ENCODE data around the gene ITPK1.

Gene ITPK1

DNA sequence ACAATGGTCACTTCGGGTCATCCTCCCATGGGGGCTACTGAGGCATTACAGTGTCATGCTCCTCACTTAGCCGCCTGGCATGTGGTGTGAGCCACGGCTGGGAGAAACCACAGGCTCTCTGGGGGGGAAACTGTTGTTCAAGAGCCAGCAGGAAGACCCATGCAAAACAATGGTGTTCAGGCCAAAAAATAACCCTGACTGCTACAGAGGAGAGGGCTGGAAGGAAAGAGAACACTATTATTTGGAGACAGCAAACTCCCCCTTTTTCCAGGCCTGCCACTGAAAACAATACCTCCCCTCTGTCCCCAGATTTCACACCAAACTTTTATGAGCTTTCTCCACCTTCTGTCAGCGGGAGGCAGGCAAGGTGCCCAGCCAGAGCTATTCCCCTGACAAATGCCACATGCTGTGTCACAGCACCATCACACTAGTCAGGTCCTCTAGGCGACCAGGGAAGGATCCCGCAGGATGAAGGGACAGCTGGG lies 109.1 kb downstream of the ITPK1 start:
- FAIRE-seq, result no peak

DNA sequence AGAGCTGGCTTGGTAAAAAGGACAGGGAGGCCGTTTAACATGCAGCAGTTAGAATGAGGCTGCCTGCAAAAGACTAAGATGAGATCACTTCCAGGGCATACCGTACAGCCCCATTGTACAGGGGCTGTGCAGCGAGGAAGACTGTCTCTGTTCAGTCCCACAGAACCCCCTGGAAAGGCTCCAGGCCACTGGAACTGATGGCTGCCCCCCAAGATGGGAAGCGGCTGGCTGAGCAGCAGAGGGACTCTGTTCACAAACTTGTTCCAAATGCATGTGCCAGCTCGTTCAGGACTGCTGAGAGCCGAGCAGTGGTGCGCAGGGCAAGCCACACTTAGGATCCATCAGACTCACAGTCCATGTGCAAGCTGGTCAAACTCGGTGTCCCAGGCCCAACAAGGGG lies 109.9 kb downstream of the ITPK1 start:
- FAIRE-seq, result no peak

DNA sequence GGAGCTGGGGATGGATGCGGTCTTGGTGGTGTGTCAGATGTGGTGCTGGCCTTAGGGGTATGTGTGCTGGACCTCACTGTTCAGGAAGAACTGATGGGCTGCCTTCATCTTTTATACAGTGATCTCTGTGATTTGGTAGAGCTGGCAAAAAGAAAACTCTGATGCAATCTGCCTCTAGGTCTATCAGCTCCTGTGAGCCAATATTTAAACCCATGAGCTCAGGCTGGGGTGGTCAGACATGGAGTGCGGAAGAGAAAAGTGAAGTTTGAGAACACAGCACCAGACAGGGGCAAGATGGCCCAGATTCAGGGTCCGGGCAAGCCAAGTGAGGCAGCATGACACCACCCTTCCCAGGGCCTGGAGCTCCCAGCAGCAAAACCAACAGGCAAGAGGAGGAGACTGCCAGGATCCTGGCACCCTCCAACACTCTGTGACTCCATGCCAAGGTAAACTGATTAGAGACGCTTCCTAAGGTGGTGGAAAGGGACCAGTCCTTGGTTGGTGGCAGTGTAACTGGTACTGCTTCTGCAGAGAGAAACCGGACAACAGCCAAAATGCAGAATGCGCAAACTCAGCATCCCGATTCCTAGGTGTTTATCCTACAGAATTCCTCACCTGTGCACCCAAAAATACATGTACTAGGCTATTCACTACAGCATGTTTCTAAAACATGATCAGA lies 110.5 kb downstream of the ITPK1 start:
- FAIRE-seq, result no peak

DNA sequence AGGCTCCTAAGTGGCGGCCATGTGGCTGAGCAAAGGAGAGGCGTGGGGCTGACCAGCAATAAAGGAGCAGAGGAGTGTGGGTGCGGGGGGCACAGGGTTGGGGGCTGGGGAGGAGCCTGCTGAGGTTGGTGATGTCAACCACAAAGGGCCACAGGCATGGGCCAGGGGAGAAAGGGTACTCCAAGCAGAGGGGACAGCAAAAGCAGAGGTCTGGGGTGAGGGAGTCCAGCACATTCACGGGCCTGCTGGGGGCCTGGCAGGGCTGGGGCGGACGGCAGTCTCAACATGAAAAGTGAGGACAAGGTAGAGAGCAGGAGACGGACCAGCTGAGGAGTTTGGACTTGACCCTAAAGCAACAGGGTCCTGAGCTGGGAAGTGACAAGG lies 111.0 kb downstream of the ITPK1 start:
- no peak for FAIRE-seq

DNA sequence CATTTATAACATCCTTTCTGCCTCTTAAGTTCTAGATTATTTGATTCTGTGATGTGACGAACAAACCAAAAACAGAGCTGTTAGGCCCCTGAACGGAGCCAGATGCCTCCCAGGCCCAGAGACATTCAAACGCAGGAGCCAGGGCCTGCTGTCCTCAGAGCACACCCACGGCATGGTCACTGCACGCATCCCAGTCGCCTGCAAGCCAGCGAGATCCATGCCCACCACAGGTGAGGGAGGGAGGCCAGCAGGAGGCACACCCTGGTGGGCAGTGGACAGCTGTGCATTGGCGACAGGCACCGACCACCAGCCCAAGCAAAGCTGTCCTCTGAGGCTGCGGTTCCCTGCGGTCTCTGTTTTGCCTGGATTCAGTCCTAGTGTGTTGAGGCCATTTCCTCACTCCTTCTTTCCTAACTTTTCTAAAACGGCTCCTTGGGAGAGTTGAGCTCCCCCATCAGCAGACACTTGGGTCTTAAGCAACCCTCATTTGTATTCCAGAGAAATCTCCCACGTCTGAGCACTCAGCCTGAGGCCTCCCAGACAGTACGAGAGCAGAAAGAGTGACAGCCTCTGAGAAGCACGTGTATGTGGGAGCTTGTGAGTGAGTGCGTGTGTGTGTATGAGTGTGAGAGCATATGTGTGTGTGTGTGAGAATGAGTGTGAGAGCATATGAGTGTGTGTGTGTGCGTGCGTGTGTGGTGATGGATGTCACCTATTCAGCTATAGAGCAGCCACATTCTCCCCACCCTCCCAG lies 111.6 kb downstream of the ITPK1 start:
- no peak for FAIRE-seq

DNA sequence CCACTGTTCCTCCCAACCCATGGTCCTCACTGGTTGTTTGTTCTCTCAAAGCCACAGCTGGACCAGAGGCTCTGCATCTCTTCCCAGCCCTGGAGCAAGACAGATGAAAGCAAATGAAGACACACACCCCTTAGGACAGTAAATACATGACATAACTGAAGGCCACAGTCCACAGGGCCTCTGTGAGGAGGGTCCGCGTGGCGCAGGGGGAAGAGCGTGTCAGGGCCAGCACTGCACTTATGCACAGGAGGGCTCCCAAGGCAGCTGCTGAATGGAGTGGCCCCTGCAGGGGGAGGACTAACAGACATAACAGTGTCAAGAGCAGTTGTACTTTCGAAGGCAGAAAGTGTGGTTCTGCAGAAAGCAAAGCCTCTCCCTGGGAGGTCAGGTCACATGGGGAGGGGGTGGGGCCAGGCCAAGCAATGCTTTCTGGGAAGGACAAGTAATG lies 112.8 kb downstream of the ITPK1 start:
- no peak for FAIRE-seq

DNA sequence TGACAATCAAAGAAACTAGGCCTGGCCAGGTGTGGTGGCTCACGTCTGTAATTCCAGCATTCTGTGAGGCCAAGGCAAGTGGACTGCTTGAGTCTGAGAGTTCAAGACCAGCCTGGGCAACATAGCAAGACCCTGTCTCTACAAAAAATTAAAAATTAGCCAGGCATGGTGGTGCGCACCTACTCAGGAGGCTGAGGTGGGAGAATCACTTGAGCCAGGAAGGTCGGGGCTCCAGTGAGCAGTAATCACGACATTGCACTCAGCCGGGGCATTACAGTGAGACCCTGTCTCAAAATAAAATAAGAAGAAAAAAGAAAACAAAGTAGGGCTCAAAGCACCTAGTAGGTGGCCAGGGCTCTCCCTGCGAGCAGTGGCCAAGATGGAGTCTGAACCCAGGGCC lies 113.7 kb downstream of the ITPK1 start:
- FAIRE-seq, result no peak

DNA sequence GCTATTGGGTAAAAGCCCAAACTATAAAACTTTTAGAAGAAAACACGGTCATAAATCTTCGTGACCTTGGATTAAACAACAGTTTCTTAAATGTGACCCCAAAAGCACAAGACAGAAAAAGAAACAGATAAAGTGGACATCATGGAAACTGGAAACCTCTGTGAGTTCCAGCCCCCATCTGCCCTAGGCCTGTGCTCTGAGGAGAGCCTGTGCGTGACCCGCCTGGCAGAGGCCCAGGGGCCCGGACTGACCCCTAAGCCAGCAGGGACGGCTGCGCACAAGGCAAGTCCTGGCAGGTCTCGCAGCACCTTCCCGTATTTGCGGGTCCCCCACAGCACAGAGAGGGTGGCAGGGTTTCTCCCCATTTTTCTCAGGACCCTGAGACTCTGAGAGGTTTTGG lies 116.8 kb downstream of the ITPK1 start:
- FAIRE-seq, result no peak

DNA sequence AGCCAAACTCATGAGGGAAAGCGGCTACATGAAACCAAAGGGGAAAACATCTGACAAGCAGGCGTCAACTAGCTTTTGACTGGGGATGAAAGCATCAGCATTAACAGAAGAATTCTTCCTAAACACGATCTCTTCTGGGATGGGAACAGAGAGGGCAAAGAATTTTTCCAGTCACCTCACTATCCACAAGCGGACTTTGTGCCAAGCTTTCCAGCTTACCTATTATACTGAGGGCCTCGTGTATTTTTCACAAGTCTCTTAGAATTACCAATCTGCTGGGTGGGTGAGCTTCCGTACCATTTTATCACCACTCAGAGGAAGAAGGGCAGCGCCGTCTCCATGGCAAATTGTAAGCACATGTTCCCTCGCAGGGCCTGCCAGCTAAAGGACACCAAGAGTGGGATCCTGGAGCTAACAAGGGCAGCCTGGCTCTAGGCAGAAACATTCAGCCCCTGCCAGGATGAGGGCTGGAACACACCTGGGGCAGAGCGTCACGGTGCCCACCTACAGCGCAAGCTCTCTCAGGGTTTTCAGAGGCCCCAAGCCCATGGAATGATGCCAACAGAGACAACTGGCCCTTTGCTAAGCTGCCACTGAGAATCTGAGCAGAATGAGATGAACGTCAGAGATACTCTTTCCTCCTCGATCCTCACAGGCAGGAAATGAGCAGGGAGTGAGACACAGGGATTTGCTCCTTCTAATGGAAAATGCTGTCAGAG lies 118.2 kb downstream of the ITPK1 start:
- FAIRE-seq, result peak; percentile 21

DNA sequence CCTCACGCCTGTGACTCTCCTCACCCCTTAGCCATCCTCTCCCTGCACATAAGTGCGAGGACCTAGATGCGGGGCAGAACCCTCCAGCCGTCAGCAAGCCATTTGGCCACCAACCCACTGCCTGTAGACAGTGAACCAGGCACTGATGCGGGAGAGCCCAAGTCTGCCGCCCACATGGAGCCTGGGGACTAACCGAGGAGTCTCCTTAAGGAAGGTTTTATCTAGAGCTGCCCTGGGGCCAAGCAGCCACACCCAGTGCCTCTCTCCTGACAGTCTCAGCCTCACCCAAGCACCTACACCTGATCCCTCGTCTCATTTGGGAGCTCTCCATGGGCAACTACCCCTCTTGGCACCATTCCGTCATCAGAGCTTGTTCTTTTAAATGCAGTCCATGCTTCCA lies 120.1 kb downstream of the ITPK1 start:
- FAIRE-seq, result no peak

DNA sequence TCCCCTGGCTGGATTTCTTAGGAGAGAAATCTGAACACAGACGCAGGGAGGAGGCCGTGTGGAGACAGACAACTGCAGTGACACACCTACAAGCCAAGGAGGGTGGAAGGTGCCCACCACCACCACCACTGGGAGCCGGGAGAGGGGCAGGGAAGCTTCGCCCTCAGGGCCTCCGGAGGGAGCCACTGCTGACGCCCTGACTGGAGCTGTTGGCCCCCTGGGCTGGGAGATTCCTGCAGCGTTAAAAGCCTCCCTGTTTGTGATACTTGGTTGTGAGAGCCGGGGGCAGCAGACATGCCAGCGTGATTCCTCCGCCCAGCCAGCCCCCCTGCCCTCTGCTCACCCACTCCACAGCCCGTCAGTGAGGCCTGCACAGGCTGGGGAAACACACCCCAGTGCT lies 120.8 kb downstream of the ITPK1 start:
- FAIRE-seq, result no peak

DNA sequence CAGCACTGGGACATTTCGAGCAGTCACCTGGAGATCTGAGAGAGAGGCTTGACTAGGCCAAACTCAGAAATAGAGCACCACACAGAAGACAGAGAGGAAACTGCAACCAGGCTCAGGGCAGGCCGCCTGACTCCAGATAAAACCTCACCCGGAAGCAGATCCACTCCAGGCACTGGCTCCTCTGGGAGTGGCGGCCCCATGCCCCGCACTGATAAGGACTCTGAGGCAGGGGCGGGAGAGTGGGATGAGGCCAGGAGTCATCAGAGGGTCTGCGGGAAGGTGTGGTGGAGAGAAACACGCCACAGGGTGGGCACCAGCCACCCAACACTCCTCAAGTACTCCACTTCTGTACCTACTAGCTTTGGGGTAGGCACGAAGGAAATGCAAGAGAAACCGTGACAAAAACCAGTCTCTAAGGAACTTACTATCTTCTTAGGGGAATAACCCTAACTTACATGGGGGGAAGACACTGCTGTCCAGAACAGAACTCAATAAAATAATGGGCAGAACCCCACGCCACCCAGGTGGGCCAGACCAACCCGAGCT lies 121.5 kb downstream of the ITPK1 start:
- no peak for FAIRE-seq

DNA sequence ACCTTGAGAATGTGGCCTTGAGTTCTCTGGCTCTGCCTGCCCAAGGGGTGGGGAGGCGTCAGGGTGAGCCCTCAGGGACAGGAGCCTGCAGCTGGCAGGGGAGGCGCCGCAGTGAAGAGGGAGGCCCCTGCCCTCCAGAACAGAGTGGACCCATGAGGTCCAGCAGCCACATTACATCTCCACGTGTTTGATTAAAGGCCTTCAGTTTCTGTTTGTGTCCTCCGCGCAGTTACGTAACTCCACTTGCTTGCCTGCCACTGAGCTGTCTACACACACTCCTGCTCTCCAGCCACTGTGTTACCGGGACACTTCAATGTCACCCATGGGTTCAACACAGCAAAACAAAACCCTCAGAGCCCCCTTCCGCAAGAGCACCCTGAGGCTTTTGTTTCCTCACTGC lies 122.4 kb downstream of the ITPK1 start:
- no peak for FAIRE-seq

DNA sequence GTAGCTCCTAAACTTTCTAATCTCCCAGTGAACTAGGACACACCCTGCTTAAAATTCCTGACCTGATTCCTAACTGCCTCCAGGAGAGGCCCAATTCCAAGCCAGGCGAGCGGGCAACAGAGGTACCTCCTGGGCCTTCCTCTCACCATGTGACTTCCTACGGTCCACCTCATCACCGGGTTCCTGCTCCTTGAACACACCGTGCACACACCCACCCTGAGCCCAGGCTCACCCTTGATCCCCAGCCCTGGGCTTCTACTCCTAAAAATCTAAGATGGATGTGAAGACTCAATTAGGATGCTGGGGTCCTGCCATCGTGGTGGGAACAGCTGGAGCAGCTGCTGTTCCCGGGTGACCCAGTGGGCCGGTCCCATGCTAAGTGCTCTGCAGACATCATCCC lies 124.2 kb downstream of the ITPK1 start:
- no peak for FAIRE-seq

DNA sequence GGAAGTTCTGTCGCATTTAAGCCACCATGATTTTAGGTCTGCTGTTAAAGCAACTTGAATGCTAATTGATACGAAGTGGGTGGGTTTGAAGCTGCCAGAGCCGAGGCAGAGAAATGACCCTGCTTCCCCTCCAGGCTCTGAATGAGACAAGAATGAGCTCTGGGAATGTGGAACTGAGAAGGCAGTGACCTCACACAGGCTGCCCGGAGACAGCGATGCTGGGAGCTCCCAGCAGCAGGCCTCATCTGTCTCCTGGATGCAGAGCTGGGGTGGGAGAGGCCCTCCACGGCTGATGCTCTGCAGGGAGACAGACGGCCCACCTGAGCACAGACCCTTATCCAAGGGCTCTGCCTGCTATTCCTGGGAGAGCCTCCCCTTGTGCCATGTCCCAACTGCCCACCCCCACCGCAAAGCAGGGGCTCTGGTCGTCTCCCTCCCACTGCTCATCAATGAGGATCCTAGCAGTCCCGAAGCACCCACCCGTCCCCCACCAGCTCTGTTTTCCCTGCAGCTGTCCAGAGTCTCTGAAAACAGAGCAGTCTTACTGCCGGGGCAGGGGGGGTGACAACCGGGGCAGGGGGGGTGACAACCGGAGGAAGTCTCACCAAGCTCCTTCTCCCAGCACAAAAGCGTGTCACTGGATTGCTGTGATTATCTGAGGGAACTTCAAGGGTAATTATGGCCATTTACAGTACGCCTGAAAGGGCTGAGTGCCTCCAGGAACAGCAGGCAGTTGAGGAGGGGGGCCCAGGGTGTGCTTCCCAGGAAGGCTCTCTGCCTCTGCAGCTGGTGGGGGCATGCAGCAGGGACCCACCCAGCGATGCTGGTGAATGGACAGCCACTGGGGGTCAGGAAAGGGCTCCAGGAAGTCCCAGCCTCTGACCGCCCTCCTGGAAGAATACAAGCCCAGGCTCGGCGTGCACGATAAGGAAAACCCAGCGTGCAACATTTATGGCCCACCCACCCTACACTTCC lies 125.0 kb downstream of the ITPK1 start:
- FAIRE-seq, result peak; percentile 43

DNA sequence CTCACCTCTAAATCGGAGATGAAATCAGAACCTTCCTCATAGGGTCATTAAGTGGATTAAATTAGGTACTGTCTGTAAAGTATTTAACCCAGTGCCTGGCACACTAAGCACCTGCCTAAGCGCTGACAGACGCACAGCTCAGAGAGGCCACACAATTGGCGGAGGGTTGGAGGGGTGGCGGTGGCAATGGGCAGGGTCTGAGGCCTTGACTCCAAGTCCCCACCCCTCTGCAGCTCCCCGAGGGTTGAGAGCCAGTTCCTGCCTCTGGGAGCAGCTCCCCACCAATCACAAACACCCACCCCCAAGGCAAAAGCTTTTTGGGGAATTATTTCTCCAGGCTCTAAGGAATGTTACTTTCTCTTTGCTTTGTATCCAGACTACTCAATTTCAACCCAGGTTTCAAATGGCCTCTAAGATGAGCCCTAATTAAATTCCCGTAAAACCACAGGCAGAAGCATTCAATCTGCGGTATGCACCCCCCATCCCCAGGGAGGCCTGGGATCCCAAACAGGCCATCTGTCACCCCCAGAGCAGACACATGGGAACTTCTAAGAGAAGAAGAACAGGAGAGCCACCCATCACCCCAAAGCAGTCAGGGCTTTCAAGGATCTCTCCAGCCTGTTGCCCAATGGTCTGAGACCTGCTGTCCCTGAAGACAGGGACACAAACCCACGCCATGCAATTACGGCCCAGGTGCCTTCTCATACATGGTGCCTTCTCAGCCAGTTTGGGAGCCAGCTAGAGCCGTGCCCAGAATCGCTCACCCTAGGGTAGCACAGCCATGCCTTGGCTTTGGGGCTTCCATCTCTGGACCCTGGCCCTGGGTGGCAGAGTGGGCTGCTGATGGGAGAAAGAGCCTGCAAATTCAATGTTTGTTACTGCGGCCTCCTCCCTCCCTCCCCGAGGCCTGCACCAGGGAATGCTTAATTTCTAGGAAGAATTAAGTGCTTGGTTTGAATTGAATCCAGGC lies 126.7 kb downstream of the ITPK1 start:
- no peak for FAIRE-seq

DNA sequence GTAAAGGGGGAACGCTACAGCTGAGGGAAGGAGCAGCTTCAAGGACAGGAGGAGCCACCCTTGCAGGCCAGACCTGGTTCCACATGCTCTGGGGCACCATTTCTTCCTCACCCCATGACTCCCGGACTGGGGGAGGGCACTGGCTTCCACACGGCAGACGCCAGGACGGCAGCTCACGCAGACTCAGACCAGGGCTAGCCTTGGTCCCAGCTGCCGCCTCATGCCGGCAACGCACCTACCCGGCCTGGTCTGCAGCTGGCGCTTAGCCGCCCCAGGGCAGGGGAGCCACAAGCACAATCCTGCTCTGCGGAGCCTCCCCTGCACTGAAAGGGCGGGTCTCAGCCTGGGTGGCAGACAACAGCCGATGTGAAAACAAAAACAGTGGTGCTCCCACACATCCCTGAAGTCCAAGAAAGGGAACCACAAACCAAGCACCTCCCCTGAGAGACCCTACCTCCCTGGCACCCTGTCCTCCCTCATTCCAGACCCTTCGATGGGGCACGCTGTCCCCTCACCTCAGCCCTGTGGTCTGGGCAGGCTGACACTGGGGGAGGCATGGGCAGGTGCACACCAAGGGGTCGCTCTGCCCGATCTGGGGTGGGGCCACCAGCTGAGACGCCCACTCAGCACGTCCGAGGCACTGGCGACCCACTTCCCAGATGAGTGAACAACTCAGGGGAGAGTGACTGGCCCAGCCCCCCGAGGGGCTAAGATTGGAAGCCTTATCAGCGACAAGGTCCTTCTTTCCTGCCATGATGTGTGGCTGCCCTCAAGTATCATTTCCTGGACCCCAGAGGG lies 127.8 kb downstream of the ITPK1 start:
- FAIRE-seq, result no peak

DNA sequence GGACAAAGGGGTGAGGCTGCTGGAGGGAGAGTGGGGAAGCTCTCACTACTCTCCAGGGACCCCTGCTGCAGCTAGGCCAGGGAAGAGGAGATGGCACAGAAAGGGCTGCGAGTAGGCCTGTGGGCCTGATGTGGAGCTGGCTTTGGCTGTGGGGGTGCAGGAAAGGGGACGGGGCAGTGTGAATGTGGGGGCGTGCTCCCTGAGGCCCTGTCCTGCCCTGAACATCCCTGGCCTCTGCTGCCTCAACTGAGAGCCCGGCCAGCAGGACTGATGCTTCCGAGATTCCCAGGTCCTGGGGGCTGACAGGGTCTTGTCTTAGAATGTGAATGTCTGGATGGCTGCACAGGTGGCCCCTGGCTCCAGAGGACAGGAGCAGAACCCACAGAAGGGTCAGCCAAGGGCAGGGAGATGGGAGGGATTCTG lies 128.6 kb downstream of the ITPK1 start:
- FAIRE-seq, result no peak

DNA sequence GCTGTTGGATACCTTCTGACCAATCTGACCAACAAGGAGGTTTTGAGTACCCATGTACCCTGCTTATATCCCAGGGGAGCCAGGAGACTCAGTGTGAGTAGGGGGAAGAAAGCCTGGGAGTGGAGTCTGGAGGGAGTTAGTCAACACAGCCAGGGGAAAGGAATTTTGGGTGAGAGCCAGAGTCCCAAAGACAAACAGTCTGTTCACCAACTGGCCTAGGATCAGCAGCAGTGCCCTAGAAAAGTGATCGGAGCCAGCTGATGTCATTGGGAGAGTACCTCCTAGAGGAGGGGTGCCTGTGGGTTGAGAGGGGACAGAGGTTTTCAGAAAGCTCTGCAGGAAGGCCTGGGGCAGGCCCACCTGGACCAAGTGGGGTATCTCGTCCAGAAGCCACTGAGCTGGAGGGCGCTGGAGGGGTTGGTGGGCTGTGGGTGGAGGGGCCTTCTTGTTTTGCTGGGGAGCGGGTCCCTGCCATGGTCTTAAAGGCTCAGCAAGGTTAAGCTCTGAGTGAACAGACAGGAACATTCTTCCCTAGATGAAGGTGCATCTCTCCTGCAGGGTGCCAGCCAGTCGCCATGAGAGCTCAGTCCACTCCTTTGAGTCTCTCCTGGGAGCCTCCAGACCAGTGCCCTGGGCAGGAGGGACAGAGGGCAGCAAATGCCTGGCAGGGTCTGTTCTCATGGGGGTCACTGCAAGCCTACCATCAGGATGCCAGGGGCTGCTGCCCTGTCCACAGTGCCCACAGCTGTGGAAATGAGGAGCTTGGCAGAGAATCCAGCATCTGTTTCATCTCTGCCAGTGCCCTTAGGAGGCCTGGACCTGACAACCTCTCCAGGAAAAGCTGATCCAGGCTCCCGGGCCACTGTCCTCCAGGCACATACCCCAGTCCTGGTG lies 129.2 kb downstream of the ITPK1 start:
- no peak for FAIRE-seq

Measured in islet of Langerhans (tissue), 1 donor.